Measurements from ENCODE around the gene PLAAT2.
"Not testable (repeated sequence)": the region's sequence is repeated elsewhere in the genome, so short reads cannot be mapped to it uniquely, and the experiment has no call there.

Gene PLAAT2

GRCh38 chr11:63549411-63549810, 13.8 kb downstream of the PLAAT2 start:
- no peak for DNase-seq (ENCODE audit: low read depth)

GRCh38 chr11:63548178-63548577, 15.0 kb downstream of the PLAAT2 start:
- DNase-seq (ENCODE audit: low read depth) = no peak

GRCh38 chr11:63547061-63547460, 16.1 kb downstream of the PLAAT2 start:
- DNase-seq (ENCODE audit: low read depth) = no peak

GRCh38 chr11:63543711-63544110, 19.5 kb downstream of the PLAAT2 start:
- no peak for DNase-seq (ENCODE audit: low read depth)

GRCh38 chr11:63542506-63542905, 20.7 kb downstream of the PLAAT2 start:
- not testable (repeated sequence) for DNase-seq (ENCODE audit: low read depth)

- no peak for DNase-seq (ENCODE audit: low read depth)
Measured at GRCh38 chr11:63537293-63538101, 25.7 kb downstream of the PLAAT2 start.

GRCh38 chr11:63536669-63537292, 26.4 kb downstream of the PLAAT2 start, which contains the start of gene PLAAT4:
Gene PLAAT4, plus strand, starts transcription at chr11:63536808. Its CDS starts 61 bp downstream, at chr11:63536869.
- DNase-seq (ENCODE audit: low read depth) = no peak

GRCh38 chr11:63535734-63536133, 27.4 kb downstream of the PLAAT2 start:
- peak; percentile 37 for DNase-seq (ENCODE audit: low read depth)

GRCh38 chr11:63534895-63535461, 28.2 kb downstream of the PLAAT2 start:
- no peak for DNase-seq (ENCODE audit: low read depth)

- no peak for DNase-seq (ENCODE audit: low read depth)
Measured at GRCh38 chr11:63534076-63534475, 29.1 kb downstream of the PLAAT2 start.

GRCh38 chr11:63532799-63533475, 30.2 kb downstream of the PLAAT2 start:
- no peak for DNase-seq (ENCODE audit: low read depth)

- DNase-seq (ENCODE audit: low read depth) = no peak
Measured at GRCh38 chr11:63532117-63532516, 31.1 kb downstream of the PLAAT2 start.

GRCh38 chr11:63531074-63531792, 31.9 kb downstream of the PLAAT2 start:
- peak; percentile 41 for DNase-seq (ENCODE audit: low read depth)

- no peak for DNase-seq (ENCODE audit: low read depth)
Measured at GRCh38 chr11:63530021-63530420, 33.2 kb downstream of the PLAAT2 start.

- DNase-seq (ENCODE audit: low read depth) = not testable (repeated sequence)
Measured at GRCh38 chr11:63529373-63529772, 33.8 kb downstream of the PLAAT2 start.

GRCh38 chr11:63528729-63529278, 34.4 kb downstream of the PLAAT2 start:
- DNase-seq (ENCODE audit: low read depth) = not testable (repeated sequence)

- DNase-seq (ENCODE audit: low read depth) = not testable (repeated sequence)
Measured at GRCh38 chr11:63528156-63528555, 35.0 kb downstream of the PLAAT2 start.

GRCh38 chr11:63527667-63528066, 35.5 kb downstream of the PLAAT2 start:
- no peak for DNase-seq (ENCODE audit: low read depth)

GRCh38 chr11:63523151-63523550, 40.0 kb downstream of the PLAAT2 start:
- no peak for DNase-seq (ENCODE audit: low read depth)

- no peak for DNase-seq (ENCODE audit: low read depth)
Measured at GRCh38 chr11:63521896-63522295, 41.3 kb downstream of the PLAAT2 start.

- no peak for DNase-seq (ENCODE audit: low read depth)
Measured at GRCh38 chr11:63520606-63521170, 42.5 kb downstream of the PLAAT2 start.

Measured in activated gamma-delta T cell treated with anti-CD3 and anti-CD28 coated beads, Interleukin-2, amount 50 U/mL, for 16 hours (primary cell).